ENCODE data around the gene ACBD6.

The ACBD6 gene

GRCh38 chr1:180281490-180281889 is 220.9 kb downstream of the ACBD6 start:
- no peak overlapping the region for H3K9ac ChIP-seq

GRCh38 chr1:180280617-180281016 is 221.8 kb downstream of the ACBD6 start:
- H3K4me3 ChIP-seq (IDR thresholded peaks at IDR 0.05; ENCODE audit: insufficient read depth, low read depth, low read length) = no peak overlapping the region
- H3K79me2 ChIP-seq (ENCODE audit: insufficient read depth, low read depth) = no peaks in the 10 kb centered on the region
- no peaks in the 10 kb centered on the region for H3K27me3 ChIP-seq (ENCODE audit: insufficient read depth, low read depth)
- no peaks in the 10 kb centered on the region for H4K20me1 ChIP-seq (ENCODE audit: insufficient read depth)
- no peak overlapping the region for H3K9ac ChIP-seq
- H3K27ac ChIP-seq = no peak overlapping the region
- no peaks in the 10 kb centered on the region for H3K36me3 ChIP-seq (ENCODE audit: insufficient read depth)
- H2AFZ ChIP-seq (ENCODE audit: low read depth) = no peak overlapping the region
- H3K4me2 ChIP-seq = no peak overlapping the region
- H3K4me1 ChIP-seq (ENCODE audit: low read depth, poor library complexity, severe bottlenecking) = no peaks in the 10 kb centered on the region
- TF ChIP-seq CTCF (conservative IDR thresholded peaks at IDR 0.05; ENCODE audit: low read depth, low read length) = no peak

More at GRCh38 chr1:180281490-180281889, 220.9 kb downstream of the ACBD6 start:
- no peak for TF ChIP-seq CTCF (conservative IDR thresholded peaks at IDR 0.05; ENCODE audit: low read depth, low read length)
- Histone ChIP-seq H3K4me2 (no peak overlapping the region), H3K4me1 (ENCODE audit: low read depth, poor library complexity, severe bottlenecking) (no peaks in the 10 kb centered on the region), H3K4me3 (IDR thresholded peaks at IDR 0.05; ENCODE audit: insufficient read depth, low read depth, low read length) (no peak overlapping the region), H3K36me3 (ENCODE audit: insufficient read depth) (no peaks in the 10 kb centered on the region), H3K79me2 (ENCODE audit: insufficient read depth, low read depth) (no peaks in the 10 kb centered on the region), H2AFZ (ENCODE audit: low read depth) (no peak overlapping the region), H3K27me3 (ENCODE audit: insufficient read depth, low read depth) (no peaks in the 10 kb centered on the region), H4K20me1 (ENCODE audit: insufficient read depth) (no peaks in the 10 kb centered on the region), H3K27ac (no peak overlapping the region)

GRCh38 chr1:180279651-180280050 is 222.7 kb downstream of the ACBD6 start:
- Histone ChIP-seq H2AFZ (ENCODE audit: low read depth) (no peak overlapping the region), H3K9ac (no peak overlapping the region), H4K20me1 (ENCODE audit: insufficient read depth) (no peaks in the 10 kb centered on the region), H3K4me1 (ENCODE audit: low read depth, poor library complexity, severe bottlenecking) (no peaks in the 10 kb centered on the region), H3K79me2 (ENCODE audit: insufficient read depth, low read depth) (no peaks in the 10 kb centered on the region), H3K4me3 (IDR thresholded peaks at IDR 0.05; ENCODE audit: insufficient read depth, low read depth, low read length) (no peak overlapping the region), H3K27ac (no peak overlapping the region), H3K36me3 (ENCODE audit: insufficient read depth) (no peaks in the 10 kb centered on the region), H3K4me2 (no peak overlapping the region), H3K27me3 (ENCODE audit: insufficient read depth, low read depth) (no peaks in the 10 kb centered on the region)
- no peak for TF ChIP-seq CTCF (conservative IDR thresholded peaks at IDR 0.05; ENCODE audit: low read depth, low read length)

- no peaks in the 10 kb centered on the region for H4K20me1 ChIP-seq (ENCODE audit: insufficient read depth)
- no peaks in the 10 kb centered on the region for H3K27me3 ChIP-seq (ENCODE audit: insufficient read depth, low read depth)
- H3K4me1 ChIP-seq (ENCODE audit: low read depth, poor library complexity, severe bottlenecking) = no peaks in the 10 kb centered on the region
- H3K9ac ChIP-seq = no peak overlapping the region
- no peak overlapping the region for H2AFZ ChIP-seq (ENCODE audit: low read depth)
- no peaks in the 10 kb centered on the region for H3K36me3 ChIP-seq (ENCODE audit: insufficient read depth)
- no peak overlapping the region for H3K4me2 ChIP-seq
- no peak for TF ChIP-seq CTCF (conservative IDR thresholded peaks at IDR 0.05; ENCODE audit: low read depth, low read length)
- H3K4me3 ChIP-seq (IDR thresholded peaks at IDR 0.05; ENCODE audit: insufficient read depth, low read depth, low read length) = no peak overlapping the region
- H3K27ac ChIP-seq = no peak overlapping the region
- no peaks in the 10 kb centered on the region for H3K79me2 ChIP-seq (ENCODE audit: insufficient read depth, low read depth)
These were observed 223.6 kb downstream of the ACBD6 start for GRCh38 chr1:180278596-180279395.
